Prostate gland (tissue), 2 donors: ENCODE results near the gene MAP3K20. TPM values are rescaled to one million over a fixed set of nuclear protein-coding genes. Genes with fewer than 3 reads are reported as not detected.

Experiments
- DNase-seq: peaks from one replicate; pipeline ENCODE4 v3.0.0-alpha.2; 2019; ENCODE audit warnings: low spot score
- H3K27ac ChIP-seq, 2 donors: fragments of 200-600 bp; sonication (generic); 2 replicates each; pipeline ENCODE4 v1.5.1; 2017 to 2019
- H3K27me3 ChIP-seq: fragments of 200-600 bp; sonication (generic); replicated peaks from 2 replicates; pipeline ENCODE4 v1.5.1; 2019; ENCODE audit not compliant: insufficient read depth
- H3K36me3 ChIP-seq, 2 donors: fragments of 200-600 bp; sonication (generic); 1 replicate in 1 of 2; 2 replicates in 1 of 2; pipeline versions ENCODE4 v1.5.1 to v1.8.1; 2017 to 2019
- H3K4me1 ChIP-seq: fragments of 200-600 bp; sonication (generic); replicated peaks from 2 replicates; pipeline ENCODE4 v1.5.1; 2019
- H3K4me3 ChIP-seq, 2 donors: fragments of 200-600 bp; sonication (generic); 2 replicates each; pipeline ENCODE4 v1.5.1; 2017 to 2019
- H3K9me3 ChIP-seq: fragments of 200-600 bp; sonication (generic); 2 replicates; pipeline ENCODE4 v1.5.1; 2017
- POLR2A ChIP-seq: fragments of 450-650 bp; IDR thresholded peaks from one replicate; pipeline ENCODE4 v1.6.1; 2016; ENCODE audit warnings: antibody characterized with exemption, mild to moderate bottlenecking
- POLR2AphosphoS5 ChIP-seq: sonication (generic); formaldehyde crosslinking; IDR thresholded peaks from one replicate; pipeline ENCODE4 v1.6.1; 2017; ENCODE audit warnings: antibody characterized with exemption
- WGBS: methylation state at CpG from one replicate; pipeline ENCODE4 v1.1.5; 2018; 5-methylcytosine and 5-hydroxymethylcytosine counted together
- intact Hi-C: fragments of 100-400 bp; cut with DNase I; formaldehyde crosslinking; loops from one replicate; pipeline ENCODE4 v1.14.2; 2022
- total RNA-seq, 2 donors: library from RNA; depleted of rRNA; stranded (reverse); fragments of >200 nt; gene quantifications; one replicate each; pipeline ENCODE4 v1.1.0, GENCODE V29; 2016
- TF ChIP-seq, protein P1 (sequence below), 4 experiments: fragments of 200-600 bp in 2 of 4; fragments of 450-650 bp in 2 of 4; sonication (generic) in 2 of 4; IDR thresholded peaks; 1 replicate in 3 of 4; 2 replicates in 1 of 4; pipeline ENCODE4 v1.5.1; 2016 to 2019; ENCODE audit warnings: antibody characterized with exemption in 4 of 4, mild to moderate bottlenecking in 2 of 4, moderate library complexity in 2 of 4

The MAP3K20 gene
- total RNA-seq, 2 donors from 2014 or later = 28.9 to 48.8 TPM

DNA sequence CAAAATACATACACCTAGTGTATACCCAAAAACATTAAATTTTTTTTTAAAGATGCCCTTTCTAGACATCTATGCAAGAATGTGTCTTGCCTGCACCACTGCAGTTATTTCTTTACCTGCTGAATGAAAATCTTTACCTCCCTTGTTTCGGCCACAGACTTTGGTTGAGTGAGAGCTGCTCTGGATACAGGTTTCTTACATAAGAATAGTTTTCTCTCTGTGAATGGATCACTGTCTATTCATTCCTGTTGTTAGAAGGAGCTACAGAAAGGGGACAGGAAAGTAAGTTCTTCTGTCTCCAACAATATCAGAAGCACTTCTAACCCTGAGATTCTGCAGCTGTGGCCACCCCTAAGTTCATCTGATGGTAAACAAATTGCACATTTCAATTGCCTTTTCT lies 166.0 kb downstream of the MAP3K20 start:
- Histone ChIP-seq H3K9me3 (no peaks in the 10 kb centered on the region), H3K36me3 (no peaks in the 10 kb centered on the region), H3K4me1 (no peaks in the 10 kb centered on the region), H3K27ac (no peak overlapping the region), H3K27me3 (no peaks in the 10 kb centered on the region), H3K4me3 (no peak overlapping the region)
- TF ChIP-seq POLR2AphosphoS5 (no peak), POLR2A (no peak)
- TF ChIP-seq, protein P1, sequence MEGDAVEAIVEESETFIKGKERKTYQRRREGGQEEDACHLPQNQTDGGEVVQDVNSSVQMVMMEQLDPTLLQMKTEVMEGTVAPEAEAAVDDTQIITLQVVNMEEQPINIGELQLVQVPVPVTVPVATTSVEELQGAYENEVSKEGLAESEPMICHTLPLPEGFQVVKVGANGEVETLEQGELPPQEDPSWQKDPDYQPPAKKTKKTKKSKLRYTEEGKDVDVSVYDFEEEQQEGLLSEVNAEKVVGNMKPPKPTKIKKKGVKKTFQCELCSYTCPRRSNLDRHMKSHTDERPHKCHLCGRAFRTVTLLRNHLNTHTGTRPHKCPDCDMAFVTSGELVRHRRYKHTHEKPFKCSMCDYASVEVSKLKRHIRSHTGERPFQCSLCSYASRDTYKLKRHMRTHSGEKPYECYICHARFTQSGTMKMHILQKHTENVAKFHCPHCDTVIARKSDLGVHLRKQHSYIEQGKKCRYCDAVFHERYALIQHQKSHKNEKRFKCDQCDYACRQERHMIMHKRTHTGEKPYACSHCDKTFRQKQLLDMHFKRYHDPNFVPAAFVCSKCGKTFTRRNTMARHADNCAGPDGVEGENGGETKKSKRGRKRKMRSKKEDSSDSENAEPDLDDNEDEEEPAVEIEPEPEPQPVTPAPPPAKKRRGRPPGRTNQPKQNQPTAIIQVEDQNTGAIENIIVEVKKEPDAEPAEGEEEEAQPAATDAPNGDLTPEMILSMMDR (IDR thresholded peaks at IDR 0.05) = no peak
- intact Hi-C loops = no loop called here
- 100% methylated on average over 1 of the region's 1 CpG for WGBS
- DNase-seq = no peak

DNA sequence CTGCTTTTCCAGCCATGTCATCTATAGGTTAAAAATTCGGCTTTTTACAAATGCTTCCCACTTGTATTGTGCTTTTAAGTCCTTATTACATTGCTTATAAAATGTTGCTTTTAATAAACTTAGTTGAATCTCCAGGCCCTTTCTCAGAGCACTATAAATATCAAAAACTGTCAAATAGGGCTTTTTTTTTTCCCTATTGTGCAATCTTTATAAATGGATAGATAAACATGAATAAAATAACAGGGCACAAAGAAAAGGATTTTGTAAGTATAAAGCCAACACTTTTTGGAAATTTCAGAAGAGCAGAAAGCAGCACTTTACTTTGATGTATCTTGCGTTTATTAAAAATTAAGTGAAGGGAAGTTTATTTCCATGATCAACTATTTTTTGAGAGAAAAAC lies 171.5 kb downstream of the MAP3K20 start:
- no peaks in the 10 kb centered on the region for H3K27me3 ChIP-seq
- no peak overlapping the region for H3K27ac ChIP-seq
- H3K4me1 ChIP-seq = no peaks in the 10 kb centered on the region
- no peak for DNase-seq
- WGBS = 69% methylated on average over 2 of the region's 2 CpGs
- no peak for TF ChIP-seq POLR2AphosphoS5
- TF ChIP-seq, protein P1 (IDR thresholded peaks at IDR 0.05) = no peak
- TF ChIP-seq POLR2A = no peak
- H3K9me3 ChIP-seq = no peaks in the 10 kb centered on the region
- H3K4me3 ChIP-seq = no peak overlapping the region
- intact Hi-C loops = no loop called here
- H3K36me3 ChIP-seq = no peaks in the 10 kb centered on the region

DNA sequence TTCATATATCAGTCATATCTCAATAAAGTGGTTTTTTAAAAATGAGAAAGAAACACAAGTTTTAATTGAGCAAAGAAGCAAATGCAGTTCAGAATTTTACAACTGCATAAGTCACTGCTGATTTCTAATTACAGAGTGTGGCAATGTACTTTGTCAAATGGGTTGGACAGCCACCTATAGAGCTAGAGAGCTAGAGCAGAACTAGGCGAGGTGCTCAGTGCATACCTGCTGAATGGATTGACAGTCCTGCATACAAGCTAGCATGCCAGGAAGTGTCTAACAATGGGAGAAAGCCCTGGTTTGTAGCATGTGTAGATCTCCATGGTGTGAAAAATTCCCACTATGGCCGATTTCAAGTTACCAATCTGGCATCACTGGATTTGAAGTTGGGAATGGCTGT lies 172.7 kb downstream of the MAP3K20 start:
- no peaks in the 10 kb centered on the region for H3K27me3 ChIP-seq
- DNase-seq = no peak
- no peak overlapping the region for H3K4me3 ChIP-seq
- WGBS = 94% methylated on average over 2 of the region's 2 CpGs
- no peaks in the 10 kb centered on the region for H3K36me3 ChIP-seq
- no peaks in the 10 kb centered on the region for H3K9me3 ChIP-seq
- H3K27ac ChIP-seq = no peak overlapping the region
- TF ChIP-seq POLR2A = no peak
- TF ChIP-seq, protein P1 (IDR thresholded peaks at IDR 0.05) = no peak
- TF ChIP-seq POLR2AphosphoS5 = no peak
- intact Hi-C loops = no loop called here
- no peaks in the 10 kb centered on the region for H3K4me1 ChIP-seq

DNA sequence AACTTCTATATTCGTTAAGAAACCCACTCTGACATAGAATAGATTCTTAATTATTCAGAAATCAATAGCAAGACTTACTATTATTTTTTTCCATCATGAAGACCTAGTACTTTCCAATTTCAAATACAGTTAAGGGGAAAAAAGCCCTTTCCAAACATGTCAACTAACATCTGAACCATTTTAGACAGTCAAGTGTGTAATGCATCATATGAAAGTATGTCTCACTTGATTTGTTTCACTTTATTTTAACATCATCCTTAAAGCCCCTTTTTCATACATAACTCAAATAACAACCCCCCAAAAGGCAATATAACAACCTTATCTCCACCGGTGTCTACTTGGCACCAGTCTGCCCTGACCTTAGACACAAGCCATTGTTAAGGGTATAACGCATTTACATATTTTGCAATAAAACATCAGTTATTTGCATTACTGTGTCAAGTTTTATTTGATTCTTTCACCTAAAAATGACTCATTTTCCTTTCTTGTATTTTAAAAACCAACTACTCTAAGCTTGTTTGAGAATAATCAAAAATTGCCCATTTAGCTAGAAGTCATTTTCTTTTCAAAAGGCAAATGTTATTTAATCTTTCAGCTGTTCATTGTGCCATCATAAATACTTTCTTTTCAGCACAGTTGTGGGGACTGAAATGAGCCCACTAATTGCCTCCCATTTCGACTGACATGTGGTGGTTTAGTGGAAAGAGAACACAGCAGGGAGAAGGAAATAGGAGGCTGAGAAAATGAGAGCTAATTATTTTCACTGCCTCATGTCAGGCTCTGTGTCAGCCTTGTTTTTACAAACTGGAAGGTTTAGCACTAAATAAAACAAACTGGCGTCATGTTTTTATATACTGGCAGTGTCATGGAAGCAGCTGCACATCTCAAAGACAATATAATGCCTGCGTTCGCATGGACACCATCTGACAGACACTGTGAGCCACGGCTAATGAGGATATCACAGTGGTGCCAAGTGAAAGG lies 174.3 kb downstream of the MAP3K20 start:
- H3K27me3 ChIP-seq = no peaks in the 10 kb centered on the region
- intact Hi-C loops = no loop called here
- 60% methylated on average over 8 of the region's 8 CpGs for WGBS
- DNase-seq = no peak
- H3K4me3 ChIP-seq = no peak overlapping the region
- H3K27ac ChIP-seq = no peak overlapping the region
- no peaks in the 10 kb centered on the region for H3K4me1 ChIP-seq
- TF ChIP-seq, protein P1 (IDR thresholded peaks at IDR 0.05) = no peak
- TF ChIP-seq POLR2A (no peak), POLR2AphosphoS5 (no peak)
- H3K9me3 ChIP-seq = no peaks in the 10 kb centered on the region
- no peaks in the 10 kb centered on the region for H3K36me3 ChIP-seq

DNA sequence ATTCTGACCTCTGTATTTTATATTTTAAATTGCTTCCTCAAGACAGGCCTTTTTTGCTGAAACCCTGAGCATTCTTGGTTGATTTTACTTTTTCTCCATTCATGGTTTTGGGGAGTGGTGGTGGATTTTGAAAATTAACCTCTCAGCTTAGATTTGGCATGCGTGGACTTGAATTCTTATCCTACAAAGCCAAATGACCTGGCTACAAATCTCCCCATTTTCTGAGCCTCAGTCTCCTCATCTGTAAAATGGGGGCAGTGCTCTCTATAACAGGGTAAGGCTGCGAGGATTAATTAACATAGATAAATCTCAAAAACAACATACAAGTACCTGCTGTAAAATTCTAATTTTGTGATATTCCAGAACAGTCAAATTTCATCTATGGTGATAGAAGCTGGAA lies 175.6 kb downstream of the MAP3K20 start:
- DNase-seq = no peak
- 100% methylated on average over 2 of the region's 2 CpGs for WGBS
- H3K27me3 ChIP-seq = no peaks in the 10 kb centered on the region
- H3K4me1 ChIP-seq = no peaks in the 10 kb centered on the region
- no peaks in the 10 kb centered on the region for H3K9me3 ChIP-seq
- no peak overlapping the region for H3K4me3 ChIP-seq
- TF ChIP-seq, protein P1 (IDR thresholded peaks at IDR 0.05) = no peak
- TF ChIP-seq POLR2AphosphoS5 (no peak), POLR2A (no peak)
- intact Hi-C loops = no loop called here
- H3K27ac ChIP-seq = no peak overlapping the region
- no peaks in the 10 kb centered on the region for H3K36me3 ChIP-seq
